LNCAP (cell line): ENCODE data around the gene PKN1.

ENCODE experiments used
- TF ChIP-seq, protein P1 (sequence below): fragments of 450-650 bp; IDR thresholded peaks from 2 replicates; pipeline ENCODE4 v1.5.1; 2017; ENCODE audit warnings: mild to moderate bottlenecking

PKN1 gene

DNA sequence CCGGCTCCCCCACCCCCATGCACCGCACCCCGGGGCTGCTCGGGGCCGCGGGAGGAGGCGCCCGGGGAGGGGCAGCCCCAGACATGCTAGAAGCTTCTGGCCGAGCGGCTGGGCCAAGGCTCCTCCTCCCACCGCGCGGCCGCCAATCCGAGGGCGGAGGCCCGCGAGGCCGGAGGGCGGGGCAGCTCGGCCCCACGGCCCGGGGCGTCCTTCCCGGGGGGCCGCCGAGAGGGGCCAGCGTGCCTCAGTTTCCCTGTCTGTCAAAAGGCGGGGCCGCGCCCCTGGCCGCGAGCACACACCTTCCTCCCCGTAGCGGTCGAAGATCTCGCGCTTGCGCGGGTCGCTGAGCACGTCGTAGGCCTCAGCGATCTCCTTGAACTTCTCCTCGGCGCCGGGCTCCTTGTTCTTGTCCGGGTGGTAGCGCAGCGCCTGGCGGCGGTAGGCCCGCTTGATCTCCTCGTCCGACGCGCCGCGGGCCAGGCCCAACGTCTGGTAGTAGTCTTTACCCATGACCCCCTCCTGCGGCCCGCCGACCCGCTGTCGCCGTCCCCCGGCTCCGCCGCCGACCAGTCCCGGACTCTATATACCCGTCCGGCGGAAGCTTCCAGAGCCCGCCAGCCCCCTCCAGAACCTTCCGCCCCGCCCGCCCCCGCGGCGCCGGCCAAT lies 84.9 kb downstream of the PKN1 start, which contains the start of gene DNAJB1:
Gene DNAJB1 (minus strand): TSS at position 558 of the 666 bp plus-strand sequence. CDS start 48 bp downstream, at position 510.
- TF ChIP-seq, protein P1, sequence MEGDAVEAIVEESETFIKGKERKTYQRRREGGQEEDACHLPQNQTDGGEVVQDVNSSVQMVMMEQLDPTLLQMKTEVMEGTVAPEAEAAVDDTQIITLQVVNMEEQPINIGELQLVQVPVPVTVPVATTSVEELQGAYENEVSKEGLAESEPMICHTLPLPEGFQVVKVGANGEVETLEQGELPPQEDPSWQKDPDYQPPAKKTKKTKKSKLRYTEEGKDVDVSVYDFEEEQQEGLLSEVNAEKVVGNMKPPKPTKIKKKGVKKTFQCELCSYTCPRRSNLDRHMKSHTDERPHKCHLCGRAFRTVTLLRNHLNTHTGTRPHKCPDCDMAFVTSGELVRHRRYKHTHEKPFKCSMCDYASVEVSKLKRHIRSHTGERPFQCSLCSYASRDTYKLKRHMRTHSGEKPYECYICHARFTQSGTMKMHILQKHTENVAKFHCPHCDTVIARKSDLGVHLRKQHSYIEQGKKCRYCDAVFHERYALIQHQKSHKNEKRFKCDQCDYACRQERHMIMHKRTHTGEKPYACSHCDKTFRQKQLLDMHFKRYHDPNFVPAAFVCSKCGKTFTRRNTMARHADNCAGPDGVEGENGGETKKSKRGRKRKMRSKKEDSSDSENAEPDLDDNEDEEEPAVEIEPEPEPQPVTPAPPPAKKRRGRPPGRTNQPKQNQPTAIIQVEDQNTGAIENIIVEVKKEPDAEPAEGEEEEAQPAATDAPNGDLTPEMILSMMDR = no peak

- TF ChIP-seq, protein P1 = no peak
These were observed 86.2 kb downstream of the PKN1 start for GRCh38 chr19:14519245-14519859.

GRCh38 chr19:14519860-14520407 lies 86.8 kb downstream of the PKN1 start:
- TF ChIP-seq, protein P1 = no peak

GRCh38 chr19:14520543-14520942 lies 87.4 kb downstream of the PKN1 start:
- TF ChIP-seq, protein P1 = no peak
